A549 (cell line): ENCODE data around the gene HNRNPA1. TPM values are rescaled to one million over a fixed set of nuclear protein-coding genes. Genes with fewer than 3 reads are reported as not detected.

ENCODE experiments used
- ELK1 ChIP-seq: fragments of 150-350 bp; IDR thresholded peaks from 2 replicates; pipeline ENCODE4 v1.6.1; 2014; ENCODE audit warnings: low read depth, mild to moderate bottlenecking, low read length
- FOSL2 ChIP-seq, 2 experiments: fragments of 450-650 bp in 1 of 2; fragments of >200 bp in 1 of 2; sonication (Bioruptor Twin) in 1 of 2; formaldehyde crosslinking; IDR thresholded peaks; 2 replicates each; pipeline versions ENCODE4 v1.5.0 to v1.6.1; 2016 to 2020; ENCODE audit warnings: mild to moderate bottlenecking in 1 of 2, moderate library complexity in 1 of 2
- HES2 ChIP-seq: fragments of >200 bp; sonication (Bioruptor Twin); formaldehyde crosslinking; IDR thresholded peaks from 2 replicates; pipeline ENCODE4 v1.6.1; 2016
- MYC ChIP-seq: IDR thresholded peaks from 2 replicates; pipeline ENCODE4 v1.6.1; 2012; ENCODE audit warnings: mild to moderate bottlenecking, inconsistent platforms, low read length, improper control_type of control experiment, borderline replicate concordance
- NR3C1 ChIP-seq: fragments of >200 bp; sonication (Bioruptor Twin); formaldehyde crosslinking; IDR thresholded peaks from 3 replicates; pipeline ENCODE4 v1.6.1; 2017
- RAD21 ChIP-seq, 2 experiments: fragments of >200 bp in 1 of 2; sonication (Bioruptor Twin) in 1 of 2; formaldehyde crosslinking in 1 of 2; IDR thresholded peaks in 1 of 2; conservative IDR thresholded peaks in 1 of 2; 2 replicates in 1 of 2; 3 replicates in 1 of 2; pipeline ENCODE4 v1.6.1; 2012 to 2018; ENCODE audit warnings: inconsistent platforms in 1 of 2
- USF2 ChIP-seq: fragments of 450-650 bp; IDR thresholded peaks from 2 replicates; pipeline ENCODE4 v1.6.1; 2014; ENCODE audit warnings: antibody characterized with exemption
- polyA plus RNA-seq, 4 experiments: library from polyadenylated mRNA; depleted of rRNA in 3 of 4; stranded (reverse); fragments of >200 nt; fragmentation: RNase III in 1 of 4; extraction: RNeasy Plus Mini Kit Qiagen cat#74134 plus additional on column Dnase treatment in 1 of 4; gene quantifications; 2 replicates in 3 of 4; 3 replicates in 1 of 4; pipeline ENCODE4 v1.2.3, GENCODE V29; 2011 to 2017
- small RNA-seq, 6 experiments: library from RNA; depleted of rRNA; stranded (forward); fragments of <200 nt; gene quantifications; one replicate each; pipeline ENCODE3, GENCODE V24; 2012
- TF ChIP-seq, protein P1 (sequence below): fragments of 250-450 bp; sonication (Bioruptor Pico); IDR thresholded peaks from 2 replicates; pipeline ENCODE4 v1.5.0; 2020; ENCODE audit warnings: low read depth, mild to moderate bottlenecking, moderate library complexity
- TF ChIP-seq, protein P2 (sequence below): fragments of 250-450 bp; sonication (Bioruptor Pico); IDR thresholded peaks from 2 replicates; pipeline ENCODE4 v1.5.0; 2021; ENCODE audit warnings: mild to moderate bottlenecking, moderate library complexity, borderline replicate concordance
- TF ChIP-seq, protein P3 (sequence below): fragments of >200 bp; sonication (Bioruptor Twin); formaldehyde crosslinking; IDR thresholded peaks from 3 replicates; pipeline ENCODE4 v1.6.1; 2016

Gene HNRNPA1
- polyA plus RNA-seq, 2 of the 4 experiments (the other 2 are of a cell fraction) = 880 to 1,479 TPM

GRCh38 chr12:54333420-54334034 lies 53.0 kb downstream of the HNRNPA1 start (continued):
- no peak for TF ChIP-seq HES2
- TF ChIP-seq, protein P1, sequence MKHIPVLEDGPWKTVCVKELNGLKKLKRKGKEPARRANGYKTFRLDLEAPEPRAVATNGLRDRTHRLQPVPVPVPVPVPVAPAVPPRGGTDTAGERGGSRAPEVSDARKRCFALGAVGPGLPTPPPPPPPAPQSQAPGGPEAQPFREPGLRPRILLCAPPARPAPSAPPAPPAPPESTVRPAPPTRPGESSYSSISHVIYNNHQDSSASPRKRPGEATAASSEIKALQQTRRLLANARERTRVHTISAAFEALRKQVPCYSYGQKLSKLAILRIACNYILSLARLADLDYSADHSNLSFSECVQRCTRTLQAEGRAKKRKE = no peak
- TF ChIP-seq, protein P2, sequence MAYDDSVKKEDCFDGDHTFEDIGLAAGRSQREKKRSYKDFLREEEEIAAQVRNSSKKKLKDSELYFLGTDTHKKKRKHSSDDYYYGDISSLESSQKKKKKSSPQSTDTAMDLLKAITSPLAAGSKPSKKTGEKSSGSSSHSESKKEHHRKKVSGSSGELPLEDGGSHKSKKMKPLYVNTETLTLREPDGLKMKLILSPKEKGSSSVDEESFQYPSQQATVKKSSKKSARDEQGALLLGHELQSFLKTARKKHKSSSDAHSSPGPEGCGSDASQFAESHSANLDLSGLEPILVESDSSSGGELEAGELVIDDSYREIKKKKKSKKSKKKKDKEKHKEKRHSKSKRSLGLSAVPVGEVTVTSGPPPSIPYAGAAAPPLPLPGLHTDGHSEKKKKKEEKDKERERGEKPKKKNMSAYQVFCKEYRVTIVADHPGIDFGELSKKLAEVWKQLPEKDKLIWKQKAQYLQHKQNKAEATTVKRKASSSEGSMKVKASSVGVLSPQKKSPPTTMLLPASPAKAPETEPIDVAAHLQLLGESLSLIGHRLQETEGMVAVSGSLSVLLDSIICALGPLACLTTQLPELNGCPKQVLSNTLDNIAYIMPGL (CRISPR knock-in tag) = no peak
- no peak for TF ChIP-seq RAD21 (conservative IDR thresholded peaks at IDR 0.05 in 1 of 2, IDR thresholded peaks at IDR 0.05 in 1 of 2)
- TF ChIP-seq, protein P3, sequence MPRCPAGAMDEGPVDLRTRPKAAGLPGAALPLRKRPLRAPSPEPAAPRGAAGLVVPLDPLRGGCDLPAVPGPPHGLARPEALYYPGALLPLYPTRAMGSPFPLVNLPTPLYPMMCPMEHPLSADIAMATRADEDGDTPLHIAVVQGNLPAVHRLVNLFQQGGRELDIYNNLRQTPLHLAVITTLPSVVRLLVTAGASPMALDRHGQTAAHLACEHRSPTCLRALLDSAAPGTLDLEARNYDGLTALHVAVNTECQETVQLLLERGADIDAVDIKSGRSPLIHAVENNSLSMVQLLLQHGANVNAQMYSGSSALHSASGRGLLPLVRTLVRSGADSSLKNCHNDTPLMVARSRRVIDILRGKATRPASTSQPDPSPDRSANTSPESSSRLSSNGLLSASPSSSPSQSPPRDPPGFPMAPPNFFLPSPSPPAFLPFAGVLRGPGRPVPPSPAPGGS = no peak
- no peak for TF ChIP-seq USF2
- TF ChIP-seq NR3C1 = no peak
- TF ChIP-seq FOSL2 (IDR thresholded peaks at IDR 0.05) = no peak
- TF ChIP-seq FOSL2 (CRISPR knock-in tag; IDR thresholded peaks at IDR 0.05) = no peak
- TF ChIP-seq ELK1 = no peak
- TF ChIP-seq MYC = no peak

Small RNA genes within 50 kb of the gene (small RNA-seq; reads per million reads assigned to genes)
- gene RN7SL390P (0 reads per million in 6 experiments), gene RNU6-950P (0 to 0.26 (median 0) reads per million in 6 experiments)

Other genes starting within 250 kb of the HNRNPA1 start
- 0.41 and 0.49 TPM in 2 replicates for gene HOXC5, start 247.7 kb upstream of the HNRNPA1 start, polyA plus RNA-seq (2011; rRNA removed)
- gene HOXC5, start 247.7 kb upstream of the HNRNPA1 start, polyA plus RNA-seq (2017; fragmentation: RNase III; extraction: RNeasy Plus Mini Kit Qiagen cat#74134 plus additional on column Dnase treatment) = 0.64 to 1.1 TPM (median 0.98 TPM) in 3 replicates
- gene HOXC4, start 226.9 kb upstream of the HNRNPA1 start, polyA plus RNA-seq (2011; rRNA removed) = 1.3 and 1.5 TPM in 2 replicates
- 2.8 to 4.0 TPM (median 3.5 TPM) in 3 replicates for gene HOXC4, start 226.9 kb upstream of the HNRNPA1 start, polyA plus RNA-seq (2017; fragmentation: RNase III; extraction: RNeasy Plus Mini Kit Qiagen cat#74134 plus additional on column Dnase treatment)
- 34.8 and 40.7 TPM in 2 replicates for gene SMUG1, start 91.7 kb upstream of the HNRNPA1 start, polyA plus RNA-seq (2011; rRNA removed)
- 27.6 to 32.5 TPM (median 30.9 TPM) in 3 replicates for gene SMUG1, start 91.7 kb upstream of the HNRNPA1 start, polyA plus RNA-seq (2017; fragmentation: RNase III; extraction: RNeasy Plus Mini Kit Qiagen cat#74134 plus additional on column Dnase treatment)
- gene CBX5, start 604 bp upstream of the HNRNPA1 start, polyA plus RNA-seq (2011; rRNA removed) = 115 and 129 TPM in 2 replicates
- 38.8 to 39.5 TPM (median 39.5 TPM) in 3 replicates for gene CBX5, start 604 bp upstream of the HNRNPA1 start, polyA plus RNA-seq (2017; fragmentation: RNase III; extraction: RNeasy Plus Mini Kit Qiagen cat#74134 plus additional on column Dnase treatment)
- gene NFE2, start 20.3 kb downstream of the HNRNPA1 start, polyA plus RNA-seq (2011; rRNA removed) = 0.52 and 0.90 TPM in 2 replicates
- gene NFE2, start 20.3 kb downstream of the HNRNPA1 start, polyA plus RNA-seq (2017; fragmentation: RNase III; extraction: RNeasy Plus Mini Kit Qiagen cat#74134 plus additional on column Dnase treatment) = 0.21 to 0.55 TPM (median 0.30 TPM) in 3 replicates
- 590 and 613 TPM in 2 replicates for gene COPZ1, start 44.4 kb downstream of the HNRNPA1 start, polyA plus RNA-seq (2011; rRNA removed)
- gene COPZ1, start 44.4 kb downstream of the HNRNPA1 start, polyA plus RNA-seq (2017; fragmentation: RNase III; extraction: RNeasy Plus Mini Kit Qiagen cat#74134 plus additional on column Dnase treatment) = 300 to 339 TPM (median 304 TPM) in 3 replicates
- not detected in 2 replicates for gene GPR84, start 83.8 kb downstream of the HNRNPA1 start, polyA plus RNA-seq (2011; rRNA removed)
- gene GPR84, start 83.8 kb downstream of the HNRNPA1 start, polyA plus RNA-seq (2017; fragmentation: RNase III; extraction: RNeasy Plus Mini Kit Qiagen cat#74134 plus additional on column Dnase treatment) = 0.04 TPM in 1 of 3 replicates, not detected in the others
- gene ZNF385A, start 104.0 kb downstream of the HNRNPA1 start, polyA plus RNA-seq (2011; rRNA removed) = 1.8 and 3.0 TPM in 2 replicates
- 10.0 to 14.9 TPM (median 14.1 TPM) in 3 replicates for gene ZNF385A, start 104.0 kb downstream of the HNRNPA1 start, polyA plus RNA-seq (2017; fragmentation: RNase III; extraction: RNeasy Plus Mini Kit Qiagen cat#74134 plus additional on column Dnase treatment)
- 31.7 and 36.1 TPM in 2 replicates for gene ITGA5, start 138.5 kb downstream of the HNRNPA1 start, polyA plus RNA-seq (2011; rRNA removed)
- 21.5 to 30.0 TPM (median 27.2 TPM) in 3 replicates for gene ITGA5, start 138.5 kb downstream of the HNRNPA1 start, polyA plus RNA-seq (2017; fragmentation: RNase III; extraction: RNeasy Plus Mini Kit Qiagen cat#74134 plus additional on column Dnase treatment)
- not detected in 2 replicates for gene GTSF1, start 192.9 kb downstream of the HNRNPA1 start, polyA plus RNA-seq (2011; rRNA removed)
- gene GTSF1, start 192.9 kb downstream of the HNRNPA1 start, polyA plus RNA-seq (2017; fragmentation: RNase III; extraction: RNeasy Plus Mini Kit Qiagen cat#74134 plus additional on column Dnase treatment) = not detected in 3 replicates
- 0.07 and 0.08 TPM in 2 replicates for gene NCKAP1L, start 217.0 kb downstream of the HNRNPA1 start, polyA plus RNA-seq (2011; rRNA removed)
- 0.01 TPM in 1 of 3 replicates, not detected in the others for gene NCKAP1L, start 217.0 kb downstream of the HNRNPA1 start, polyA plus RNA-seq (2017; fragmentation: RNase III; extraction: RNeasy Plus Mini Kit Qiagen cat#74134 plus additional on column Dnase treatment)